Measurements from ENCODE around the gene ACE. TPM values are rescaled to one million over a fixed set of nuclear protein-coding genes. Genes with fewer than 3 reads are reported as not detected.

Gene ACE
- total RNA-seq, 1 experiment from 2014 or later = 4.5 TPM

GRCh38 chr17:63519116-63519881 is 42.4 kb downstream of the ACE start:
- intact Hi-C loops (cut with micrococcal nuclease; ENCODE audit: unreplicated experiment) (no loop called here), in situ Hi-C loops (cut with HindIII; ENCODE audit: low pct_unique_long_range_greater_than_20kb, low sequenced_read_pairs) (no loop called here)
- Histone ChIP-seq H3K4me1 (ENCODE audit: control insufficient read depth, insufficient read depth, low read length) (no peaks in the 10 kb centered on the region), H3K27ac (ENCODE audit: low read length) (no peak overlapping the region), H3K4me3 (ENCODE audit: low read depth in 2 of 2, low read length in 2 of 2) (no peak overlapping the region), H3K36me3 (ENCODE audit: control insufficient read depth, insufficient read depth, low read length) (no peaks in the 10 kb centered on the region), H3K9me3 (ENCODE audit: control insufficient read depth, insufficient read depth, low read depth, low read length) (no peaks in the 10 kb centered on the region), H3K27me3 (ENCODE audit: control insufficient read depth, insufficient read depth, low read length) (peaks cover 4% of the 10 kb centered on the region; the same call in 1 of the 2 replicates)
- ATAC-seq (no peak), DNase-seq (ENCODE audit: low read depth, low spot score) (no peak)
- TF ChIP-seq POLR2AphosphoS5 (IDR thresholded peaks at IDR 0.05; ENCODE audit: low read depth, low read length) (no peak), SIN3A (IDR thresholded peaks at IDR 0.05; ENCODE audit: borderline replicate concordance, insufficient read depth, low read depth, low read length) (no peak), TCF7L2 (IDR thresholded peaks at IDR 0.05; ENCODE audit: low read depth, low read length) (no peak), REST (IDR thresholded peaks at IDR 0.05; ENCODE audit: insufficient read depth in 1 of 2, low read depth in 2 of 2, low read length in 1 of 2) (no peak)
- TF ChIP-seq, protein P1, sequence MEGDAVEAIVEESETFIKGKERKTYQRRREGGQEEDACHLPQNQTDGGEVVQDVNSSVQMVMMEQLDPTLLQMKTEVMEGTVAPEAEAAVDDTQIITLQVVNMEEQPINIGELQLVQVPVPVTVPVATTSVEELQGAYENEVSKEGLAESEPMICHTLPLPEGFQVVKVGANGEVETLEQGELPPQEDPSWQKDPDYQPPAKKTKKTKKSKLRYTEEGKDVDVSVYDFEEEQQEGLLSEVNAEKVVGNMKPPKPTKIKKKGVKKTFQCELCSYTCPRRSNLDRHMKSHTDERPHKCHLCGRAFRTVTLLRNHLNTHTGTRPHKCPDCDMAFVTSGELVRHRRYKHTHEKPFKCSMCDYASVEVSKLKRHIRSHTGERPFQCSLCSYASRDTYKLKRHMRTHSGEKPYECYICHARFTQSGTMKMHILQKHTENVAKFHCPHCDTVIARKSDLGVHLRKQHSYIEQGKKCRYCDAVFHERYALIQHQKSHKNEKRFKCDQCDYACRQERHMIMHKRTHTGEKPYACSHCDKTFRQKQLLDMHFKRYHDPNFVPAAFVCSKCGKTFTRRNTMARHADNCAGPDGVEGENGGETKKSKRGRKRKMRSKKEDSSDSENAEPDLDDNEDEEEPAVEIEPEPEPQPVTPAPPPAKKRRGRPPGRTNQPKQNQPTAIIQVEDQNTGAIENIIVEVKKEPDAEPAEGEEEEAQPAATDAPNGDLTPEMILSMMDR (IDR thresholded peaks at IDR 0.05) = no peak
- ChIA-PET POLR2A (no interaction called here), CTCF (interaction anchor here (0.6 kb wide), 1 partner anchor 402 kb away, joined by 3 read pairs; no protein-coding TSS in a partner anchor)
- BruUV-seq (replicated peaks) = no TSS peak

- no peaks in the 10 kb centered on the region for H3K36me3 ChIP-seq (ENCODE audit: control insufficient read depth, insufficient read depth, low read length)
- ATAC-seq = no peak
- H3K9me3 ChIP-seq (ENCODE audit: control insufficient read depth, insufficient read depth, low read depth, low read length) = no peaks in the 10 kb centered on the region
- H3K27ac ChIP-seq (ENCODE audit: low read length) = no peak overlapping the region
- no TSS peak for BruUV-seq (replicated peaks)
- intact Hi-C loops (cut with micrococcal nuclease; ENCODE audit: unreplicated experiment) = no loop called here
- POLR2A ChIA-PET = no interaction called here
- in situ Hi-C loops (cut with HindIII; ENCODE audit: low pct_unique_long_range_greater_than_20kb, low sequenced_read_pairs) = no loop called here
- no peak for TF ChIP-seq REST (IDR thresholded peaks at IDR 0.05; ENCODE audit: insufficient read depth in 1 of 2, low read depth in 2 of 2, low read length in 1 of 2)
- TF ChIP-seq POLR2AphosphoS5 (IDR thresholded peaks at IDR 0.05; ENCODE audit: low read depth, low read length) = no peak
- DNase-seq (ENCODE audit: low read depth, low spot score) = no peak
- H3K4me3 ChIP-seq (ENCODE audit: low read depth in 2 of 2, low read length in 2 of 2) = no peak overlapping the region
- H3K4me1 ChIP-seq (ENCODE audit: control insufficient read depth, insufficient read depth, low read length) = no peaks in the 10 kb centered on the region
- CTCF ChIA-PET = no interaction called here
- H3K27me3 ChIP-seq (ENCODE audit: control insufficient read depth, insufficient read depth, low read length) = peaks cover 4% of the 10 kb centered on the region; the same call in 1 of the 2 replicates
Measured at GRCh38 chr17:63519972-63520882, 43.4 kb downstream of the ACE start.
